Measurements from ENCODE around the gene PRG3. TPM values are rescaled to one million over a fixed set of nuclear protein-coding genes. Genes with fewer than 3 reads are reported as not detected.

The PRG3 gene
- total and polyA plus RNA-seq, 2 of the 13 experiments (the other 11 are each of a cell fraction or from before 2014, with no cell fraction given) = not detected

GRCh38 chr11:57399972-57400578 is 19.1 kb upstream of the PRG3 start (continued):
- TF ChIP-seq ZNF331 (CRISPR knock-in tag; IDR thresholded peaks at IDR 0.05) = 0 out of 2 replicates have a peak, but pooled peaks have one; percentile 24
- TF ChIP-seq ARID5B (CRISPR knock-in tag; IDR thresholded peaks at IDR 0.05) = peak; percentile 80
- TF ChIP-seq ZBTB34 (CRISPR knock-in tag; IDR thresholded peaks at IDR 0.05) = no peak
- peak; percentile 43; the same call in 1 of the 2 replicates for TF ChIP-seq ZNF441 (CRISPR knock-in tag; IDR thresholded peaks at IDR 0.05; ENCODE audit: borderline replicate concordance)
- no peak for TF ChIP-seq AGO2 (optimal IDR thresholded peaks at IDR 0.05; ENCODE audit: low read depth, low read length)
- no peak for TF ChIP-seq NFATC3 (CRISPR knock-in tag; IDR thresholded peaks at IDR 0.05)
- no peak for TF ChIP-seq HMGXB4 (CRISPR knock-in tag; IDR thresholded peaks at IDR 0.05; ENCODE audit: borderline replicate concordance in 1 of 2, low read depth in 1 of 2)
- TF ChIP-seq RBM39 (IDR thresholded peaks at IDR 0.05; ENCODE audit: low read depth, low read length, poor library complexity, severe bottlenecking) = no peak
- no peak for TF ChIP-seq DRAP1 (CRISPR knock-in tag; IDR thresholded peaks at IDR 0.05)
- peak; percentile 82 for TF ChIP-seq FOXA3 (CRISPR knock-in tag; IDR thresholded peaks at IDR 0.05)
- no peak for TF ChIP-seq TOPORS (CRISPR knock-in tag; IDR thresholded peaks at IDR 0.05)
- no peak for TF ChIP-seq SMAD1 (CRISPR knock-in tag; IDR thresholded peaks at IDR 0.05; ENCODE audit: borderline replicate concordance, low read depth)
- no peak for TF ChIP-seq MTA1 (CRISPR knock-in tag; IDR thresholded peaks at IDR 0.05; ENCODE audit: borderline replicate concordance)
- TF ChIP-seq KLF13 (CRISPR knock-in tag; IDR thresholded peaks at IDR 0.05) = no peak
- TF ChIP-seq TFDP2 (CRISPR knock-in tag; IDR thresholded peaks at IDR 0.05) = 0 out of 2 replicates have a peak, but pooled peaks have one; percentile 11
- no peak for TF ChIP-seq ZBTB25 (CRISPR knock-in tag; IDR thresholded peaks at IDR 0.05)
- no peak for TF ChIP-seq RNF2 (conservative IDR thresholded peaks at IDR 0.05; ENCODE audit: low read depth)
- TF ChIP-seq TGIF2 (CRISPR knock-in tag; IDR thresholded peaks at IDR 0.05) = no peak

Data from HepG2 (cell line).